ENCODE data around the gene TPI1.
A peak's percentile ranks its signal among the peaks of the same experiment; 100 is the strongest.
"Not testable (repeated sequence)": the region's sequence is repeated elsewhere in the genome, so short reads cannot be mapped to it uniquely, and the experiment has no call there.

The TPI1 gene

GRCh38 chr12:6869049-6870021 lies 2.0 kb downstream of the TPI1 start:
- peak; percentile 67 for DNase-seq (ENCODE audit: low spot score)

GRCh38 chr12:6870304-6870703 lies 3.0 kb downstream of the TPI1 start:
- DNase-seq (ENCODE audit: low spot score): not testable (repeated sequence)

- DNase-seq (ENCODE audit: low spot score): no peak
These were observed 4.0 kb downstream of the TPI1 start for GRCh38 chr12:6871052-6871957.

- DNase-seq (ENCODE audit: low spot score): peak; percentile 84
These were observed 5.0 kb downstream of the TPI1 start for GRCh38 chr12:6872073-6873048.

- peak; percentile 97 for DNase-seq (ENCODE audit: low spot score)
These were observed 6.0 kb downstream of the TPI1 start, which contains the start of gene SPSB2 for GRCh38 chr12:6873094-6874014. Gene SPSB2 (minus strand): TSS chr12:6873303. CDS start chr12:6872901, 402 bp downstream.

GRCh38 chr12:6874015-6874368 lies 6.7 kb downstream of the TPI1 start:
- DNase-seq (ENCODE audit: low spot score): not testable (repeated sequence)

GRCh38 chr12:6879824-6880223 lies 12.5 kb downstream of the TPI1 start:
- DNase-seq (ENCODE audit: low spot score): not testable (repeated sequence)

GRCh38 chr12:6883252-6883651 lies 15.9 kb downstream of the TPI1 start:
- DNase-seq (ENCODE audit: low spot score): no peak

- DNase-seq (ENCODE audit: low spot score): no peak
These were observed 16.4 kb downstream of the TPI1 start for GRCh38 chr12:6883683-6884082.

- no peak for DNase-seq (ENCODE audit: low spot score)
These were observed 17.2 kb downstream of the TPI1 start for GRCh38 chr12:6884539-6884938.

- DNase-seq (ENCODE audit: low spot score): not testable (repeated sequence)
These were observed 19.1 kb downstream of the TPI1 start for GRCh38 chr12:6886206-6886999.

- DNase-seq (ENCODE audit: low spot score): no peak
These were observed 20.1 kb downstream of the TPI1 start for GRCh38 chr12:6887460-6887859.

- DNase-seq (ENCODE audit: low spot score): no peak
These were observed 21.0 kb downstream of the TPI1 start for GRCh38 chr12:6888360-6888759.

GRCh38 chr12:6888794-6889193 lies 21.5 kb downstream of the TPI1 start:
- DNase-seq (ENCODE audit: low spot score): not testable (repeated sequence)

GRCh38 chr12:6889775-6890573 lies 22.6 kb downstream of the TPI1 start:
- DNase-seq (ENCODE audit: low spot score): not testable (repeated sequence)

- DNase-seq (ENCODE audit: low spot score): peak; percentile 97
These were observed 23.7 kb downstream of the TPI1 start for GRCh38 chr12:6890789-6891645.

GRCh38 chr12:6891646-6892001 lies 24.3 kb downstream of the TPI1 start:
- DNase-seq (ENCODE audit: low spot score): no peak

GRCh38 chr12:6892683-6893082 lies 25.4 kb downstream of the TPI1 start:
- DNase-seq (ENCODE audit: low spot score): not testable (repeated sequence)
